Measurements from ENCODE around the gene ADAT2.
"Not testable (repeated sequence)": the region's sequence is repeated elsewhere in the genome, so short reads cannot be mapped to it uniquely, and the experiment has no call there.

ADAT2 gene

DNA sequence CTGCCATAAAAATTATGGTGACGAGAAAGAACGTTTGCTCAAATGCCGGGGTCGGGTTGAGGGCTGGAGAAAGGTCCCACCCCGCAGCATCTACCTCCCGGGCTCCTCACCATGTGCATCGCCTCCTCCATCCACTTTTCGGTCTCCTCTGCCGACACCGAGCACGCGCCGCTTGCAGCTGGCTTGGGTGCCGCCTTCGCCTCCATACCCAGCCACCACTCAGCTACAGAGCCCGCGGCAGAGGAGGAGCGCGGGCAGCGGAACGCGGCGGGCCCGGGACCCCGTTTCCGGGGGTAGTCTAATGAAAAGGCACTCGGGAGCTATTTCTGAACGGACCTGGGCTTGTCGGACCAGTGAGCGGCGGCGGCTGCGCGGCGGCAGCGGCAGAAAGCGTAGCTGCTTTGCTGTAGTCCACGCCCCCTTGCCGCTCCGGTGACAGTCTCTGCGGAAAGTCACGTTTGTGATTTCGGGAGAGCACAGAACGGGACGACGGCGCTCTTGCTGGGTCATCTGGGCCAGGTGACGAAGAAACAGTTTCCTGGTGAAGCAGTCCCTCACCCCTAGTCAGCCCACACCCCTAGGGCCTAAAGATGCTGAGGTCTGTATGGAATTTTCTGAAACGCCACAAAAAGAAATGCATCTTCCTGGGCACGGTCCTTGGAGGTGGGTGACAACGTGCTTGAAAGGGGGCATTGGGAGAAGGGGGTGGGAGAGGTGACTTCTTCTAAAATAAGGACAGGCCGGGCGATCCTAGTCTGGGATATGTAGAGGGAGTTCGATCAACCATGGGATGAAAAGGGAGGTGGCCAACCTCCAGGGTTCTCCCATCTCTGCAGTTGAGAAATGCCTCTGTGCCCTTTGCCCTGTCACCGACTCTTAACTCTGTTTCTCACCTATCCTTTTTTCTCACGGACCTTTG, at the start of gene ADAT2, which contains the start of gene PEX3:
Gene ADAT2, minus strand, starts transcription at position 243 of the 919 bp plus-strand sequence. Its CDS starts 37 bp downstream, at position 206.
Gene PEX3, plus strand, starts transcription at position 353 of the 919 bp plus-strand sequence. Its CDS starts 238 bp downstream, at position 591.
- peak; percentile 93 for DNase-seq
- ATAC-seq: peak; percentile 99

DNA sequence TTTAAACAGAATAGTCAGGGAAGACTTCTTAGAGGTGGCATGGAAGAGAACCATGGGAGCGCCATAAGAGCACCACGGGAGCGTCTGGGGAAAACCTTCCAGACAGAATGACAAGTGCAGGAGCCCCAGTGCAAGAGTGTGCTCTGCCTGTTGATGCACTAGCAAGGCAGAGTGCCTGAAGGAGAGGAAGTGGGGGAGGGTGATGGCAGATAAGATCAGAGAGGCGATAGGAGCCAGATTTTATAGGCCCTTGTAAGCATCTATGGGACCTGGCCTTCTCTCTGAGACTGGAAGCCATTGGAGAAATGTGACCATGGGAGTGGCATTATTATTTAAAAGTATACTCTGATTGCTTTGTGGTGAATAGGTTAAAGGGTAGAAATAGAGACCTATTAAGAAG, 47.9 kb upstream of the ADAT2 start:
- ATAC-seq (no peak), DNase-seq (no peak)

DNA sequence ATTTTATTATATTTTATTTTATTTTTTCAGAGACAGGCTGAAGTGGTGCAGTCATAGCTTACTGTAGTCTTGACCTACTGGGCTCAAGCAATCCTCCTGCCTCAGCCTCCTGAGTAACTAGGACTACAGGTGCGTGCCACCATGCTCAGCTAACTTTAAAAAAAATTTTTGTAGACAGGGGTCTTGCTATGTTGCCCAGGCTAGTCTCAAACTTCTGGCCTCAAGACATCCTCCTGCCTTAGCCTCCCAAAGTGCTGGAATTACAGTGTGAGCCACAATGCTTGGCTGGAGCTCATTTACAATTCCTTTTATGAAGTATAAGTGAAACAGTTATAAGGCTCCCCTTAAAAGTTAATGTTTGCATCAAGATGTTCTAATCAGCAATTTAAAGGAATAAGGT, 46.5 kb upstream of the ADAT2 start:
- no peak for ATAC-seq
- no peak for DNase-seq

DNA sequence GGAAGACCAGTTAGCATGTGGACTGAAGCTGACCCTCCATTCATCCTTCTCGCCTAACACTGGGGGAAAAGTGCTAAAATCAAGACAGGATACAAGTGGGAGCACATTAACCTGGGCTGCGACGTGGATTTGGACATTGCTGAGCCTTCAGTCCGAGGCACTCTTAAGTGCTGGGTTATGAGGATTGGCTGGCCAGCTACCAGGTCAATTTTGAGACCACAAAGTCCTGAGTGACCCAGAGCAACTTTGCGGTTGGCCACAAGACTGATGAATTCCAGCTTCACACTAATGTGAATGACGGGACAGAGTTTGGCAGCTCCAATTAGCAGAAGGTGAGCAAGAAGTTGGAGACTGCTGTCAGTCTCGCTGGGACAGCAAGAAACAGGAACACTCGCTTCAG, 40.3 kb upstream of the ADAT2 start:
- ATAC-seq (no peak), DNase-seq (no peak)

DNA sequence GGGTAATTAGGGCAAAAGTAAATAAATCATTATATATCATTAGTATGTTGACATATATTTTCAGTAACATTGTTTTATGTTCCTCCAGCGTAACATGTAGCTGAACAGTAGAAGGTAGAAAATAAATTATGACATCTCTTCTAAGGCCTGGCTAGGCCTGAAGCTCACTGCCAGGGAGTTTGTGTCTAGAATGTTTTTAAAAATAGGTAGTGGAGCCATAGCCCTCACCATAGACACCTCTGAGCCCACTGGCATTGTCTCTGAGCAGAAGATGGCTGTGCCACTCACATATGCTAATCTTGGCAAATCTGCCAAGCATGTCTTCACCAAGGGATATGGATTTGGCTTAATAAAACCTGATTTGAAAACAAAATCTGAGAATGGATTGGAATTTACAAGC, 39.7 kb upstream of the ADAT2 start:
- no peak for DNase-seq
- no peak for ATAC-seq

DNA sequence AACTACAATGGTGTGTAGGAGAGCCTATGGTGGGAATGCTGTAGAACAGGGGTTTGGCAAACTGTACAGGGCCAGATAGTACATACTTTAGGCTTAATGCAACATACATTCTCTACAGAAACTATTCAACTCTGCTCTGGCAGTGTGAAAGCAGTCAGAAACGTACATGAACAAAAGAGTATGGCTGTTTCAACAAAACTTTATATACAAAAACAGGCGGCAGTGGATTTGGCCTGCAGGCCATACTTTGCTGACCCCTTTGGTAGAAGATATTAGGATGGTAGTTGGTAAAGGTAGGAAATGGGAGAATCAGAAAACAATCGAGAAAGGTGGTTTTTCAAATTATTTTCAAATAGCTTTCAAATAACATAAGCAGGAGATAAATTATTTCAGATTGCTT, 36.3 kb upstream of the ADAT2 start:
- DNase-seq (no peak), ATAC-seq (no peak)

DNA sequence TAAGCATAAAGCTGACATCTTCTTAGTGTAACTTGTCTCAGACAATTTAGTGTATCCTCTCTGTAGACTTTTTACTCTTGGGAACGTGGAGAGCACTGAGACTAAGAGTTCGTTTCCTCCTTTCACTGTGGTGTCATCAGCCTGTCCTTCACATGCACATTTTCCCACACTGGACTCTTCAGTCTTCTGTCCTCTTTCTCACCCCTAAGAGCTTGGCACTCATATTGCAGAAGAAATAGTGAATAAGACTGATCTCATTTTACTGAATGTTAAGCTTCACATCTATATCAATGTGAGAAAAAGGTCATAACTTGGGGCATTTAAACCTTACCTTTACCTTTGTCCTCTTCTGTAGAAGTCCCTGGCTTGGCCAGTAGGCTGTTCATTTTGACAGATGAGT, 35.5 kb upstream of the ADAT2 start:
- ATAC-seq: no peak
- DNase-seq: no peak

DNA sequence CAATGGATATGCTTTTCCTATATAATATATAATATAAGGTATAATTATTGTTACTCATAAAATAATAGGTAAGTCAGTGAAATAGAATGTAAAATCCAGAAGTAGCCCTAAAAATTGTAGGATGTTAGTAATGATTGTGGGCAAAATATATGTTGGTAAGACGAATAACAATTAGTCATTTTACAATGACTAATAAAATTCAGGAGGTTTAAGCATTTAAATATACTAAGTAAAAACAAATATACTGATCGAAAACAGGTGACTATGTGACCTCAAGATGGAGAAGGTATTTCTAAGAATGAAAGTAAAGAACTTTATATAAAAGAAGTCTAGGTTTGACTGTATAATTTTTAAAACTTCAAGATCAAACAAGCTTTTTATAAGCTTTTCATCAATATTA, 32.1 kb upstream of the ADAT2 start:
- no peak for ATAC-seq
- no peak for DNase-seq

DNA sequence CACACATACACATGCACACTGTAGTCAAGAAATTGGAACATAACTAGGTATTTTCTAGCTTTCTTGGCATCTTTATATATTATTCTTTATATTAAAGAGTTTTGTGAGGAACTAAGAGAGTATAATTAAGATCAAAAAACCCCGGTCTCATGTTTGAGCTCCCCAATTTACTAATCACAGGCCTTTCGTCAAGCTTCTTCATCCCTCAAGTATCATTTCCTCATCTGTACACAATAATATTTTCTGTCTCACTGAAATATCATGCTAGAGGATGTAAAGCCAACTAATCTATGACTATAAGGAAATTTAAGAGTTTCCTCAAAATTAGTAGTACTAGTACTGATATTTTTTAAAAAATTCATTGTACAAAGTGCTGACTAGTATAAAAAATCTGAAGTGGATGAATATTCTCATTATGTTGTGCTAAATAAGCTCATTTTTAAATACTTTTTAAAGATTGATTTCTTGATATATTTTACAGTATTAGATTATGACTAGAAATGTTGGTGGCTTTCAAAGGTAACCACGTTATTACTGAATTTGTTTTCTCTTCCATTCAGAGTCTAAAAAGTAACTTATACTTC, 28.1 kb upstream of the ADAT2 start:
- DNase-seq (no peak), ATAC-seq (no peak)

DNA sequence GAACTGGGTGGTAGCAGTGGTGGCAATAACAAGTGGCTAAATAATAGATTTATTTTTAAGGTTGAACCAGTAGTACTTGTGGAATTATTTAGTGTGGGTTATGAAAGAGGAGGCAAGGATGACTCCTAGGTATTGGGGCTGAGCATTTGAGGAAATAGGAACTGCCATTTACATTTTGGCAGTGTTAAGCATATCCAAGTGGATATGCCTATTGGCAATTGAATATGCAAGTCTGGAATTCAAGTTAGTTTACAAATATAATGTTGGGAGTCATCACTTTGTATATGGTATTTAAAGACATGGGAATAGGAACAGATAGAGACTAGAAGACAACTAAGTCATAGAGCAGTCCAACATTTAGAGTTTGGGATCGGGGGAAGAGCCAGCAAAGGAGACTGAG, 26.1 kb upstream of the ADAT2 start:
- ATAC-seq (no peak), DNase-seq (no peak)

DNA sequence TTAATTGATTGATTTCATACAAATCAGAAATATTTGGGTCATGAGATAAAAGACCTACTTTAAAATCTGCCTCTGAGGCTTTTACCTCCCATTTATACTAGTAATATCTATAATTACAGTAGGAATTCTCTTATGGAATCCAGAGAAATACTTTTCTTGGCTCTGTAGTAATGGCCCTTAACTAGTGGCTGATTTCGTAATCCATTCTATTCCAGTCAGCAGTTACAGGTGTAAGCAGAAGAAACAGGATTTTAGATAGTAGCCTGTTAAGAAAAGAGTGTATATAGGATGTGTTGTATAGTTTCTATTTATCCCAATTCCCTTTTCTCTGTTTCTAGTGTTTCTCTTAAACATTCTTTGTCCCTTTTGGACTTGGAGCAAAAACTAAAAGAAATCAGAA, 21.3 kb upstream of the ADAT2 start:
- DNase-seq (no peak), ATAC-seq (no peak)

DNA sequence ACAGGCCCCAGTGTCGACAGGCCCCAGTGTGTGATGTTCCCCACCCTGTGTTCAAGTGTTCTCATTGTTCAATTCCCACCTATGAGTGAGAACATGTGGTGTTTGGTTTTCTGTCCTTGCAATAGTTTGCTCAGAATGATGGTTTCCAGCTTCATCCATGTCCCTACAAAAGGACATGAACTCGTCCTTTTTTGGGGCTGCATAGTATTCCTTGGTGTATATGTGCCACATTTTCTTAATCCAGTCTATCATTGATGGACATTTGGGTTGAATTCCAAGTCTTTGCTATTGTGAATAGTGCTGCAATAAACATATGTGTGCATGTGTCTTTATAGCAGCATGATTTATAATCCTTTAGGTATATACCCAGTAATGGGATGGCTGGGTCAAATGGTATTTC, 18.3 kb upstream of the ADAT2 start:
- not testable (repeated sequence) for ATAC-seq, DNase-seq

DNA sequence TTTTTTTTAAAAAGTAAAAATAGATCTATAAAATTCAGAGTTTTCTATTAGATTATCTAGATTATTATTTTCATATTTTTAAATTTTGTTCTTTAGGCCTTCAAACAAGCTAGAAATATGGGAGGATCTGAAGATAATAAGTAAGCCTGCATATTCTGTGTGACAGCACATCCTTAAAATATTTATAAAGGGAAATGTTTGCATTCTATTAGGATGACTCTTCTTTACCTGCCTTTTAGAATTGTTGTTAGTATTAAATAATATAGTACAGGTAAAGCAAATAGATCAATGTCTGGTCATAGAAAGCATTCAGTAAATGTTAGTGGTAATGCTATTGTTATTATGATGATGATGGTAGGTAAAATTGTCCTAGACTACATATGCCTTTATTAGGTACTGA, 17.5 kb upstream of the ADAT2 start:
- ATAC-seq: no peak
- no peak for DNase-seq

DNA sequence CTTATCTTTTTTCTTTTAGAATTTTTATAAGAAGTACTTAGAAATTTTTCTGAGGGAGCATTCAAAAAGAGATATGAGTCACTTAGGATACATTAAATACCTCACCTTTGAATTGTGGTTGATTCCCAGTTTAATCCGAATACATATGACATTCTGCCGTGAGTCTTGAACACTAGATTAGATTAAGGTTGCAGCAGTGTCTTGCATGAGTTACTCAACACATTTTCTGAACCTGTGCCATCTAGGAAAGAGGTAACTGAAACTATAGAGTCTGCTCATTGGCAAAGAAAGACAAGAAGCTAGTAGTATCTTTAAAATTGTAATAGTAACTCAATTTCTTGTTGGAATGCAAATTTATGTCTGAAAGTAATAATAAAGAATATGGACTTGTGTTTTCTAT, 15.1 kb upstream of the ADAT2 start:
- ATAC-seq (no peak), DNase-seq (no peak)

DNA sequence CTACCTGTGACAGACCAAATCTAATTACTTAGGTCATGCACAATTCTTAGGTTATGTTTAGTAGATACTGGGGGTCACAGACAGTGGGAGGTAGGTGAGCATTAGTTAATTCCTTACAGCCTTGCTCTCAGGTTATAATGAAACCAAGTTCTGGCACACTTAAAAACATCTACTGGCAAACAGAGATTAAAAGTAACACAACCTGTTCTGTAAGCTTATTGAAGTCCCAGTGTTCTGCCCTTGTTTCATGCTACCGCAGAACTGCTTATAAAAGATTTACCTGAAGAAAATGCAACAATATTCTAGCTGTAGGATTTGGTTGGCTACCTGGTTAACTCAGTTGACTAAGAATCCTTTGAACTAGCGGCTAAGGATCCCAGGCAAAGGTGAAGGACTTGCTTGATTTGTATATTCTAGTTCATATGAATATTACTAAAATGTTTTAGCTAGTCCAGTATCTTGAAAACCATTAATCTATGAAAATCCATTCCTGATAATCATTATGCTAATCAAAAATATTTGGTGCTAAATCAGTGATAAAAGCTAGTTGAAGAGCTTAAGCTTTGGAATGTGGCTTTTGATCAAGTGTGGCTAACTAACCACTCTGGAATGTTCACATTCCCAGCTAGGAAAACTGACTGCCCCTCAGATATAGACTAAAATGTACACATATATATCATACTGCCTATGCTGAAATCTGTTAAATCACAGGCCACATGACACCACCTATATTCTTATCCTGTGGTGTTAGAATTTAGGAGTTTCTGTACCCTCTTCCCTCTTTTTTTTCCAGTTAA, 7.3 kb upstream of the ADAT2 start:
- no peak for ATAC-seq

DNA sequence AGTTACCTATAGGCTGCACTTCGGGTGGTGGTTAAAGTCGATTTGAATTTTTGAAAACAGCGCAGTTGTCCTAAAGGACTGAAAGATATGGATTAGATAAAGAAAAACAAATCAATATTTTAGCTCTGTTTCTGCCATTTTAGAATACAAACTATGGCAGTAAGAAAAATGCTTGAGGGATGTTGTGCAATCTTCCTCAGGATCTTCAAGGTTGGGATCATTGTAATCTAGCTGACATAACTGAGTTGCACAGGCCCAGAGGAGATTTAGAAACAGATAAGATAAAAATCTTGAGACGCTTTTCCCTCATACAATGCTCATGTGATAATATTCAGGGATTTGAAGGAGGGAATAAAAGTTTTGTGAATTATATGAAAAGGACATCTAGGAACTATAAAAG, 1.0 kb upstream of the ADAT2 start:
- DNase-seq: no peak
- no peak for ATAC-seq

More for the DNA sequence above, 7.3 kb upstream of the ADAT2 start:
- DNase-seq: no peak

DNA sequence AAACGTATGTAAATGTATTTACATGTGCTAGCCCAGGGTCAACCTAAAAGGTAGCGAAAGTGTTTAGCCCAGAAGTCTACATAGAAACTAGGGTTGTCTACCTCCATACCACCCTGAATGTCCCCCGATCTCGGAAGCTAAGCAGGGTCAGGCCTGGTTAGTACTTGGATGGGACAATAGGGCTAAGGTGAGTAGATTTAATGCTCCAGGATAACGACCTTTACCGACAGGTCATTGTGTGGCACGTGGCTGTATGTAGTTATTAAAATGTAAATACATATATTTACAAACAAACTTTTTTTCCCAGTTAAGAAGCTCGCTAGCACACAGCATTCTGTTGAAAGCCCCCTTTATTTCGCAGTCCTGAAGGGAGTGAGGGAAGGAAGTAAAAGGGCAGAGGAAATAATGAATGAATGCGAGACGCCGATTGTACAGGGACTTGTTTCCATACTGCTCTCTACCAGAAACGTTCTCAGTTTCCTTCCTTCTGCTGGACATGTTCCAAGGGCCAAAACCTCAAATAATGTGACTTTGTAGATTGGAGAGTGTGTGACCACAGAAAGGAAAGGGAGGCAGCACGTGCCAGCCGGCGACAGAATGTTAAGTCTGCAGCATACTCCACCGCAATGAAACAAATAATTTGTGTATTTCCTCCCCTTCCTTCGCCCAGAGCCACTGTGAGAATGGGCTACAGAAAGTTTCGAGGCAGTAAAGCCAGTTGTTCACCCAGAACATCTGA, 612 bp downstream of the ADAT2 start:
- DNase-seq (peak; percentile 37), ATAC-seq (peak; percentile 10)

DNA sequence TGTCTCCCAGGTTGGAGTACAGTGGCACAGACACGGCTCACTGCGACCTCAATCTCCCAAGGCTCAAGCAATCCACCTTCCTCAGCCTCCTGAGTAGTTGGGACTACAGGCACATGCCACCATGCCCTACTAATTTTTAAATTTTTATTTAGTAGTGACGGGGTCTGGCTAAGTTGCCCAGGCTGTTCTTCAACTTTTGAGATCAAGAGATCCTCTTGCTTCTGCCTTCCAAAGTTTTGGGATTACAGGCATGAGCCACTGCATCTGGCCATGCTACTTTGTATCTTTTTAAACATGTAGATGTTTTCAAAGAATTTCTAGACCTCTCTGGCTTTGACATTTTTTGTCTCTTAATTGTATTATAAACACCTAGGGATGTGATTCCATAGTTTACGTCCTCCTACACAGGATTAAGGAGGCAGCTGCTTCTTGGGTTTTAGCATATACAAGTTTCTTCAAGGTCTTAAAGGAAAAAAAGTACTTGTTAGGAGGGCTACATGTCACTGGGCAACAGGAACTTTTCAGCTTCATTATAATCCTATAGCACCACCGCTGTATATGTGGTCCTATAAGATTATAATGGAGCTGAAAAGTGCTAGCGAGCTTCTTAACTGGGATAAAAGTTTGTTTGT, 1.3 kb downstream of the ADAT2 start:
- DNase-seq (no peak), ATAC-seq (no peak)

DNA sequence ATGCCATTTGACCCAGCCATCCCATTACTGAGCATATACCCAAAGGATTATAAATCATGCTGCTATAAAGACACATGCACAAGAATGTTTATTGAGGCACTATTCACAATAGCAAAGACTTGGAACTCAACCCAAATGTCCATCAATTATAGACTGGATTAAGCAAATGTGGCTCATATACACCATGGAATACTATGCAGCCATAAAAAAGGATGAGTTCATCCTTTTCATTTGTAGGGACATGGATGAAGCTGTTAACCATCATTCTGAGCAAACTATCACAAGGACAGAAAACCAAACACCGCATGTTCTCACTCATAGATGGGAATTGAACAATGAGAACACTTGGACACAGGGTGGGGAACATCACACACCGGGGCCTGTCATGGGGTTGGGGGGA, 2.6 kb downstream of the ADAT2 start:
- ATAC-seq, DNase-seq: not testable (repeated sequence)

DNA sequence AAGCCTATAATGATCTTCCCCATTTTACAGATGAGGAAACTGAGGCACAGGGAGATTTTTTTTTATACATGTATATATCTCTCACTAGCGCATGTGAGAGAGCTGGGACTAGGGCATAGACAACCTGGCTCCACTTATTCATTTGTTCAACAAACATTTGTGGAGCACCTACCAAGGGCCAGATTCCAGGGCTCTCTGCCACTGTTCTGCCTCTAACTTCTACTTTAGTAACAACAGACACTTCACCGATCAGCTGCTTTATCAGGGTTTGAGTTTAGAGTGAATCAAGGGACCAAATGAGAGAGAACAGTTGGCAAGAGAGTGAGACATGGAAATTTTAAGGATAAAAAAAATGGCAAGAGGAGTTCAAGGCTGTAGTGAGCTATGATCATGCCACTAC, 7.4 kb downstream of the ADAT2 start:
- DNase-seq: no peak

DNA sequence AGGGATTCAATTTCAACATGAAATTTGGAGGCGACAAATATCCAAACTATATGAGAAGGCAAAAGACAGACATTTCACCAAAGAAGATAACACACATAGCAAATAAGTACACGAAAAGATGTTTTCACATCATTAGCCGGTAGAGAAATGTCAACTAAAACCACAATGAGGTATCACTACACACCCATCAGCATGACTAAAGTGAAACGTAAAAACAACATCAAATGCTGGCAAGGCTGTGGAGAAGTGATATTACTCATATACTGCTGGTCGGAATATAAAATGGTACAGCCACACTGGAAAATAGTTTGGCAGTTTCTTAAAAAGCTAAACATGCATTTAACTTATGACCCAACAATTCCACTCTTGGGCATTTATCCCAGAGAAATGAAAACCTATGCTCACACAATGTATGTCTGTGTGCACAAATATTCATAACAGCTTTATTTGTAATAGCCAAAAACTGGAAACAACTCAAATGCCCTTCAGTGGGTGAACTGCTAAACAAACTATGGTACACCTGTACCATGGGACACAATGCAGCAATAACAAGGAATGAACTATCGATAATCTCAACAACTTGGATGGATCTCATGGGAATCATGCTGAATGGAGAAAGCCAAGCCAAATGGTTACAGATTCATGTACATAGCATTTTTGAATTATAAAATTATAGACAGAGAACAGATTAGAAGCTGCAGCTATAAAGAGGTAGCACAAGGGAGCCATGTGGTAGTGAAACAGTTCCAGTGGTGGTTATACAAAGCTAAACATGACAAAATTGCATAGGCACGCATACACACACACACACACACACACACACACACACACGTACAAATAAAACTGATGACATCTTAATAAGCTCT, 8.6 kb downstream of the ADAT2 start:
- DNase-seq (no peak), ATAC-seq (peak; percentile 98)

More for the DNA sequence above, 7.4 kb downstream of the ADAT2 start:
- ATAC-seq: no peak

Measured in stimulated activated naive CD8-positive, alpha-beta T cell treated with anti-CD3 and anti-CD28 coated beads, Interleukin-15, Interleukin-2, amounts not matched to agents 100 U/mL and 50 U/mL, for 24 hours (primary cell).